HEK293 (cell line): ENCODE results near the gene UBE2D3.

Experiments used
- CTCF ChIA-PET: fragments of 350-600 bp; formaldehyde crosslinking; extraction: SDS; loops from one replicate; lab custom pipeline; 2021; ENCODE audit warnings: antibody characterized with exemption; lab: Yijun Ruan, JAX
- POLR2A ChIA-PET: fragments of 300-600 bp; formaldehyde crosslinking; extraction: SDS; loops from one replicate; lab custom pipeline; 2020; ENCODE audit warnings: antibody characterized with exemption, inconsistent platforms; lab: Yijun Ruan, JAX
- H3K27ac ChIP-seq: fragments of 200-500 bp; sonication (Bioruptor generic); 2 replicates; pipeline ENCODE4 v1.5.1; 2014; ENCODE audit warnings: low read depth, low read length, control low read depth, inconsistent platforms; ENCODE audit errors: extremely low read depth
- H3K36me3 ChIP-seq, 2 experiments: fragments of 200-500 bp in 1 of 2; sonication (Bioruptor generic) in 1 of 2; 1 replicate in 1 of 2; 2 replicates in 1 of 2; pipeline ENCODE4 v1.5.1; 2014 to 2017; ENCODE audit warnings: inconsistent platforms in 2 of 2, low read length in 2 of 2; ENCODE audit not compliant: control insufficient read depth in 2 of 2, insufficient read depth in 1 of 2
- H3K4me1 ChIP-seq: fragments of 200-500 bp; sonication (Bioruptor generic); 2 replicates; pipeline ENCODE4 v1.5.1; 2014; ENCODE audit warnings: mild to moderate bottlenecking, low read length, inconsistent platforms; ENCODE audit not compliant: control insufficient read depth, insufficient read depth
- H3K4me3 ChIP-seq: 2 replicates; pipeline ENCODE4 v1.5.1; 2011; ENCODE audit warnings: low read depth, mild to moderate bottlenecking, control low read depth, low read length, moderate library complexity
- H3K9me3 ChIP-seq: fragments of 200-500 bp; sonication (Bioruptor generic); 2 replicates; pipeline ENCODE4 v1.5.1; 2014; ENCODE audit warnings: low read depth, low read length, inconsistent platforms; ENCODE audit not compliant: control insufficient read depth, insufficient read depth
- BCL6B ChIP-seq: fragments of 450-650 bp; formaldehyde crosslinking; IDR thresholded peaks from 2 replicates; pipeline ENCODE4 v1.5.1; 2017; ENCODE audit warnings: missing biosample characterization, missing genetic modification characterization
- FEZF1 ChIP-seq: fragments of 450-650 bp; formaldehyde crosslinking; IDR thresholded peaks from 2 replicates; pipeline ENCODE4 v1.5.1; 2016; ENCODE audit warnings: missing biosample characterization, missing genetic modification characterization
- HOXC10 ChIP-seq: sonication (generic); formaldehyde crosslinking; IDR thresholded peaks from 2 replicates; pipeline ENCODE4 v1.8.1; 2023; ENCODE audit warnings: mild to moderate bottlenecking, missing genetic modification reagents
- INSM2 ChIP-seq: fragments of 450-650 bp; formaldehyde crosslinking; IDR thresholded peaks from 2 replicates; pipeline ENCODE4 v1.5.1; 2016; ENCODE audit warnings: missing biosample characterization, missing genetic modification characterization
- SALL2 ChIP-seq: fragments of 450-650 bp; formaldehyde crosslinking; IDR thresholded peaks from 2 replicates; pipeline ENCODE4 v1.5.0; 2017; ENCODE audit warnings: missing biosample characterization, mild to moderate bottlenecking, missing genetic modification characterization, borderline replicate concordance
- SETDB1 ChIP-seq: IDR thresholded peaks from one replicate; pipeline ENCODE4 v1.6.1; 2017; ENCODE audit warnings: mild to moderate bottlenecking, low read length, moderate library complexity, mixed read lengths; ENCODE audit not compliant: insufficient read length
- SP2 ChIP-seq: fragments of 450-650 bp; formaldehyde crosslinking; IDR thresholded peaks from 2 replicates; pipeline ENCODE4 v1.5.1; 2016; ENCODE audit warnings: missing biosample characterization, missing genetic modification characterization
- ZBTB21 ChIP-seq: fragments of 450-650 bp; formaldehyde crosslinking; IDR thresholded peaks from 2 replicates; pipeline ENCODE4 v1.5.1; 2017; ENCODE audit warnings: missing biosample characterization, missing genetic modification characterization
- ZFP3 ChIP-seq: fragments of 450-650 bp; formaldehyde crosslinking; IDR thresholded peaks from 2 replicates; pipeline ENCODE4 v1.5.1; 2016; ENCODE audit warnings: low read depth, missing biosample characterization, missing genetic modification characterization
- ZFP69B ChIP-seq: fragments of 450-650 bp; formaldehyde crosslinking; IDR thresholded peaks from 2 replicates; pipeline ENCODE4 v1.5.1; 2016; ENCODE audit warnings: missing biosample characterization, missing genetic modification characterization
- ZNF138 ChIP-seq: fragments of 450-650 bp; formaldehyde crosslinking; IDR thresholded peaks from 2 replicates; pipeline ENCODE4 v1.5.1; 2016; ENCODE audit warnings: missing biosample characterization, missing genetic modification characterization, borderline replicate concordance
- ZNF146 ChIP-seq: fragments of 450-650 bp; formaldehyde crosslinking; IDR thresholded peaks from 2 replicates; pipeline ENCODE4 v1.5.1; 2016; ENCODE audit warnings: missing biosample characterization, missing genetic modification characterization
- ZNF155 ChIP-seq: fragments of 450-650 bp; formaldehyde crosslinking; IDR thresholded peaks from 2 replicates; pipeline ENCODE4 v1.5.1; 2016; ENCODE audit warnings: missing biosample characterization, missing genetic modification characterization
- ZNF157 ChIP-seq: fragments of 450-650 bp; formaldehyde crosslinking; IDR thresholded peaks from 2 replicates; pipeline ENCODE4 v1.5.1; 2016; ENCODE audit warnings: missing biosample characterization, missing genetic modification characterization
- ZNF169 ChIP-seq: fragments of 450-650 bp; formaldehyde crosslinking; IDR thresholded peaks from 2 replicates; pipeline ENCODE4 v1.5.1; 2016; ENCODE audit warnings: missing biosample characterization, missing genetic modification characterization
- ZNF184 ChIP-seq: fragments of 450-650 bp; IDR thresholded peaks from 2 replicates; pipeline ENCODE4 v1.5.1; 2018; ENCODE audit warnings: missing biosample characterization, mild to moderate bottlenecking, missing genetic modification characterization
- ZNF2 ChIP-seq: fragments of 450-650 bp; formaldehyde crosslinking; IDR thresholded peaks from 2 replicates; pipeline ENCODE4 v1.5.1; 2016; ENCODE audit warnings: missing biosample characterization, missing genetic modification characterization
- ZNF366 ChIP-seq: fragments of 450-650 bp; formaldehyde crosslinking; conservative IDR thresholded peaks from 2 replicates; pipeline ENCODE4 v1.5.1; 2016; ENCODE audit warnings: missing biosample characterization, missing genetic modification characterization
- ZNF416 ChIP-seq: fragments of 450-650 bp; formaldehyde crosslinking; IDR thresholded peaks from 2 replicates; pipeline ENCODE4 v1.5.1; 2016; ENCODE audit warnings: missing biosample characterization, missing genetic modification characterization
- ZNF544 ChIP-seq: fragments of 450-650 bp; formaldehyde crosslinking; IDR thresholded peaks from 2 replicates; pipeline ENCODE4 v1.5.0; 2017; ENCODE audit warnings: missing biosample characterization, missing genetic modification characterization
- ZNF626 ChIP-seq: fragments of 450-650 bp; sonication (Bioruptor Pico); formaldehyde crosslinking; IDR thresholded peaks from 2 replicates; pipeline ENCODE4 v1.5.1; 2018; ENCODE audit warnings: missing biosample characterization, missing genetic modification characterization, inconsistent platforms
- ZNF629 ChIP-seq: fragments of 450-650 bp; formaldehyde crosslinking; IDR thresholded peaks from 2 replicates; pipeline ENCODE4 v1.5.1; 2017; ENCODE audit warnings: missing biosample characterization, missing genetic modification characterization
- ZNF664 ChIP-seq: fragments of 450-650 bp; formaldehyde crosslinking; IDR thresholded peaks from 2 replicates; pipeline ENCODE4 v1.5.1; 2016; ENCODE audit warnings: missing biosample characterization, missing genetic modification characterization
- ZNF701 ChIP-seq: fragments of 450-650 bp; formaldehyde crosslinking; IDR thresholded peaks from 2 replicates; pipeline ENCODE4 v1.5.1; 2016; ENCODE audit warnings: missing biosample characterization, missing genetic modification characterization
- ZNF707 ChIP-seq: fragments of 450-650 bp; formaldehyde crosslinking; IDR thresholded peaks from 2 replicates; pipeline ENCODE4 v1.5.1; 2016; ENCODE audit warnings: missing biosample characterization, missing genetic modification characterization
- ZNF76 ChIP-seq: fragments of 450-650 bp; formaldehyde crosslinking; IDR thresholded peaks from 2 replicates; pipeline ENCODE4; 2016; ENCODE audit warnings: low read depth, missing biosample characterization, missing genetic modification characterization, borderline replicate concordance
- ZNF777 ChIP-seq: fragments of 450-650 bp; formaldehyde crosslinking; IDR thresholded peaks from 2 replicates; pipeline ENCODE4 v1.5.1; 2017; ENCODE audit warnings: missing biosample characterization, missing genetic modification characterization, borderline replicate concordance
- ZNF785 ChIP-seq: fragments of 450-650 bp; formaldehyde crosslinking; IDR thresholded peaks from 2 replicates; pipeline ENCODE4 v1.5.1; 2016; ENCODE audit warnings: missing biosample characterization, missing genetic modification characterization
- ZSCAN16 ChIP-seq: fragments of 450-650 bp; formaldehyde crosslinking; IDR thresholded peaks from 2 replicates; pipeline ENCODE4 v1.5.1; 2016; ENCODE audit warnings: missing biosample characterization, missing genetic modification characterization

Gene UBE2D3

GRCh38 chr4:102780476-102781144 lies 46.7 kb downstream of the UBE2D3 start (continued):
- no peak for TF ChIP-seq ZNF785 (tag by site-specific recombination)
- TF ChIP-seq ZNF777, result no peak
- TF ChIP-seq ZNF544 (tag by site-specific recombination), result no peak
- peak; percentile 80; the same call in 1 of the 2 replicates for TF ChIP-seq INSM2 (tag by site-specific recombination)
- no peak for TF ChIP-seq HOXC10 (CRISPR knock-in tag)
- peak; percentile 94 for TF ChIP-seq ZNF169
- peak; percentile 91 for TF ChIP-seq ZNF366 (tag by site-specific recombination)
- TF ChIP-seq ZNF664 (tag by site-specific recombination), result peak; percentile 86; the same call in 1 of the 2 replicates
- no peak for TF ChIP-seq ZNF2 (tag by site-specific recombination)
- TF ChIP-seq ZNF76 (tag by site-specific recombination), result no peak
- TF ChIP-seq SP2 (tag by site-specific recombination), result no peak
- TF ChIP-seq SALL2 (tag by site-specific recombination), result no peak
- 0 out of 2 replicates have a peak, but pooled peaks have one; percentile 48 for TF ChIP-seq ZFP69B (tag by site-specific recombination)
- no peak for TF ChIP-seq ZFP3 (tag by site-specific recombination)
- peak; percentile 76 for TF ChIP-seq ZBTB21
- no peak for TF ChIP-seq ZNF626 (tag by site-specific recombination)
- TF ChIP-seq FEZF1 (tag by site-specific recombination), result no peak
- TF ChIP-seq ZNF184 (tag by site-specific recombination), result peak; percentile 91
- no peak for TF ChIP-seq ZNF155
- TF ChIP-seq ZNF701 (tag by site-specific recombination), result no peak
- TF ChIP-seq ZNF138 (tag by site-specific recombination), result no peak
- no peak for TF ChIP-seq ZNF416 (tag by site-specific recombination)
- TF ChIP-seq ZNF157, result no peak

- H3K4me1 ChIP-seq, result 0 out of 2 replicates have a peak, but pooled peaks cover 2% of the 10 kb centered on the region
- TF ChIP-seq SETDB1 (no peak), ZNF629 (tag by site-specific recombination) (no peak), ZNF146 (no peak), BCL6B (tag by site-specific recombination) (no peak), ZNF707 (no peak), ZSCAN16 (tag by site-specific recombination) (no peak), ZNF169 (no peak)
- H3K27ac ChIP-seq, result no peak overlapping the region
- H3K36me3 ChIP-seq, result no peaks in the 10 kb centered on the region
- POLR2A ChIA-PET, result interaction anchor here (1.3 kb wide), 1 partner anchor 18 kb away, joined by 5 read pairs; the partner anchor contains the start of gene MANBA
- CTCF ChIA-PET, result no interaction called here
- H3K9me3 ChIP-seq, result no peaks in the 10 kb centered on the region
- no peak overlapping the region for H3K4me3 ChIP-seq
These were observed 48.1 kb downstream of the UBE2D3 start for GRCh38 chr4:102779204-102779603.
